H1 (cell line): ENCODE results near the gene PALM2AKAP2.

ENCODE experiments used
- CHD2 ChIP-seq: IDR thresholded peaks from 2 replicates; pipeline ENCODE4 v1.6.1; 2012; ENCODE audit warnings: low read length, improper control_type of control experiment
- CREB1 ChIP-seq: IDR thresholded peaks from 2 replicates; pipeline ENCODE4 v1.6.1; 2012; ENCODE audit warnings: inconsistent platforms
- EP300 ChIP-seq, 2 experiments: IDR thresholded peaks; 1 replicate in 1 of 2; 2 replicates in 1 of 2; pipeline ENCODE4 v1.6.1; 2011 to 2012; ENCODE audit warnings: low read depth in 2 of 2, low read length in 2 of 2, mild to moderate bottlenecking in 2 of 2, borderline replicate concordance in 1 of 2, inconsistent platforms in 1 of 2, moderate library complexity in 1 of 2
- EZH2 ChIP-seq: fragments of 200-600 bp; sonication (generic); IDR thresholded peaks from 2 replicates; pipeline ENCODE4 v1.7.1; 2012; ENCODE audit warnings: low read depth, mild to moderate bottlenecking, moderate library complexity, low read length, inconsistent platforms; ENCODE audit not compliant: severe bottlenecking
- POLR2A ChIP-seq, 2 experiments: IDR thresholded peaks; 1 replicate in 1 of 2; 2 replicates in 1 of 2; pipeline ENCODE4 v1.6.1; 2011; ENCODE audit warnings: low read depth in 2 of 2, low read length in 2 of 2, mild to moderate bottlenecking in 2 of 2; ENCODE audit errors: control extremely low read depth in 1 of 2
- POLR2AphosphoS5 ChIP-seq: IDR thresholded peaks from 2 replicates; pipeline ENCODE4 v1.6.1; 2011; ENCODE audit warnings: low read depth, low read length
- RNF2 ChIP-seq: fragments of 200-900, 300-1000 bp; sonication (generic); IDR thresholded peaks from 2 replicates; pipeline ENCODE4 v1.7.1; 2016; ENCODE audit warnings: borderline replicate concordance, low read depth, mild to moderate bottlenecking, antibody characterized with exemption, low read length; ENCODE audit not compliant: poor library complexity, severe bottlenecking; ENCODE audit errors: missing control alignments
- SAP30 ChIP-seq: fragments of 300-600 bp; sonication (generic); IDR thresholded peaks from 2 replicates; pipeline ENCODE4 v1.7.1; 2012; ENCODE audit warnings: low read length, moderate library complexity, mild to moderate bottlenecking, inconsistent platforms; ENCODE audit not compliant: insufficient read depth, insufficient replicate concordance
- TAF1 ChIP-seq: IDR thresholded peaks from 2 replicates; pipeline ENCODE4 v1.6.1; 2011; ENCODE audit warnings: mild to moderate bottlenecking, low read depth, low read length
- YY1 ChIP-seq: IDR thresholded peaks from 2 replicates; pipeline ENCODE4 v1.6.1; 2011; ENCODE audit warnings: low read depth, mild to moderate bottlenecking, low read length
- ZNF274 ChIP-seq: IDR thresholded peaks from 2 replicates; pipeline ENCODE4 v1.7.0; 2012; ENCODE audit warnings: low read length, borderline replicate concordance; ENCODE audit errors: extremely low read depth
- TF ChIP-seq, protein P1 (sequence below): IDR thresholded peaks from 2 replicates; pipeline ENCODE4 v1.6.1; 2012; ENCODE audit warnings: low read length, inconsistent platforms
- TF ChIP-seq, protein P2 (sequence below), 3 experiments: IDR thresholded peaks; 1 replicate in 2 of 3; 2 replicates in 1 of 3; pipeline versions ENCODE4 v1.5.1 to v1.6.1; 2011; ENCODE audit warnings: low read length in 3 of 3, mild to moderate bottlenecking in 3 of 3, inconsistent platforms in 2 of 3, low read depth in 1 of 3, moderate library complexity in 1 of 3; ENCODE audit not compliant: insufficient read depth in 1 of 3; ENCODE audit errors: control extremely low read depth in 1 of 3
- TF ChIP-seq, protein P3 (sequence below): IDR thresholded peaks from 2 replicates; pipeline ENCODE4 v1.6.1; 2012; ENCODE audit warnings: inconsistent platforms

DNA sequence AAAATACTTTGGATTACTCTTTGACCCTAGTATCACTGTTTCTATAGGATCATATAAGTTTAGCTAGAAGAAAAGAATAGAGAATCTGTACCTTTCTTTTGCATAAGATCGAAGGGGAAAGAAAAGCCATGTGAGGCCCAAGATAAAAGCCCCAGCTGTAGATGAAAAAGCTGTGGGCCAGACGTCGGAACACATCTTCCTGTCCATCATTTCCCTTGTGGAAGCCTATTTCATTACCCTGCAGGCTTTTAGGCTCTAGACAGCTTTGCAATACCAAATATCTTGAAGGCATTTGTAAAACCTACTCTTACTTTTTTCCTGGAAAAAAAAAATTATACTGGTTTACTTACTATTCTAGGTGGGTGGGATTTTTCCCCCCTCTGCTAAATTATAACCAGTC is 10.0 kb downstream of the PALM2AKAP2 start:
- no peak for TF ChIP-seq CHD2
- TF ChIP-seq, protein P1, sequence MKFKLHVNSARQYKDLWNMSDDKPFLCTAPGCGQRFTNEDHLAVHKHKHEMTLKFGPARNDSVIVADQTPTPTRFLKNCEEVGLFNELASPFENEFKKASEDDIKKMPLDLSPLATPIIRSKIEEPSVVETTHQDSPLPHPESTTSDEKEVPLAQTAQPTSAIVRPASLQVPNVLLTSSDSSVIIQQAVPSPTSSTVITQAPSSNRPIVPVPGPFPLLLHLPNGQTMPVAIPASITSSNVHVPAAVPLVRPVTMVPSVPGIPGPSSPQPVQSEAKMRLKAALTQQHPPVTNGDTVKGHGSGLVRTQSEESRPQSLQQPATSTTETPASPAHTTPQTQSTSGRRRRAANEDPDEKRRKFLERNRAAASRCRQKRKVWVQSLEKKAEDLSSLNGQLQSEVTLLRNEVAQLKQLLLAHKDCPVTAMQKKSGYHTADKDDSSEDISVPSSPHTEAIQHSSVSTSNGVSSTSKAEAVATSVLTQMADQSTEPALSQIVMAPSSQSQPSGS: no peak
- TF ChIP-seq POLR2A (IDR thresholded peaks at IDR 0.05; ENCODE audit: control extremely low read depth in 1 of 2, low read depth in 2 of 2, low read length in 2 of 2): no peak
- TF ChIP-seq, protein P2, sequence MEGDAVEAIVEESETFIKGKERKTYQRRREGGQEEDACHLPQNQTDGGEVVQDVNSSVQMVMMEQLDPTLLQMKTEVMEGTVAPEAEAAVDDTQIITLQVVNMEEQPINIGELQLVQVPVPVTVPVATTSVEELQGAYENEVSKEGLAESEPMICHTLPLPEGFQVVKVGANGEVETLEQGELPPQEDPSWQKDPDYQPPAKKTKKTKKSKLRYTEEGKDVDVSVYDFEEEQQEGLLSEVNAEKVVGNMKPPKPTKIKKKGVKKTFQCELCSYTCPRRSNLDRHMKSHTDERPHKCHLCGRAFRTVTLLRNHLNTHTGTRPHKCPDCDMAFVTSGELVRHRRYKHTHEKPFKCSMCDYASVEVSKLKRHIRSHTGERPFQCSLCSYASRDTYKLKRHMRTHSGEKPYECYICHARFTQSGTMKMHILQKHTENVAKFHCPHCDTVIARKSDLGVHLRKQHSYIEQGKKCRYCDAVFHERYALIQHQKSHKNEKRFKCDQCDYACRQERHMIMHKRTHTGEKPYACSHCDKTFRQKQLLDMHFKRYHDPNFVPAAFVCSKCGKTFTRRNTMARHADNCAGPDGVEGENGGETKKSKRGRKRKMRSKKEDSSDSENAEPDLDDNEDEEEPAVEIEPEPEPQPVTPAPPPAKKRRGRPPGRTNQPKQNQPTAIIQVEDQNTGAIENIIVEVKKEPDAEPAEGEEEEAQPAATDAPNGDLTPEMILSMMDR (IDR thresholded peaks at IDR 0.05; ENCODE audit: control extremely low read depth in 1 of 3, insufficient read depth in 1 of 3, low read depth in 1 of 3, low read length in 3 of 3): no peak
- TF ChIP-seq TAF1: no peak
- TF ChIP-seq POLR2AphosphoS5: no peak
- no peak for TF ChIP-seq YY1
- TF ChIP-seq RNF2: no peak
- TF ChIP-seq, protein P3, sequence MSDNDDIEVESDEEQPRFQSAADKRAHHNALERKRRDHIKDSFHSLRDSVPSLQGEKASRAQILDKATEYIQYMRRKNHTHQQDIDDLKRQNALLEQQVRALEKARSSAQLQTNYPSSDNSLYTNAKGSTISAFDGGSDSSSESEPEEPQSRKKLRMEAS: no peak
- TF ChIP-seq EZH2: no peak
- no peak for TF ChIP-seq ZNF274
- TF ChIP-seq SAP30: no peak
- TF ChIP-seq EP300 (IDR thresholded peaks at IDR 0.05; ENCODE audit: borderline replicate concordance in 1 of 2, low read depth in 2 of 2, low read length in 2 of 2): no peak
- TF ChIP-seq CREB1: no peak
